GM18951 (cell line): ENCODE measurements around the gene IGFBP1.
"Not testable (repeated sequence)": the region's sequence is repeated elsewhere in the genome, so short reads cannot be mapped to it uniquely, and the experiment has no call there.

Source experiments
- POLR2A ChIP-seq: IDR thresholded peaks from 4 replicates; pipeline ENCODE4 v1.6.1; 2011; ENCODE audit warnings: mild to moderate bottlenecking; ENCODE audit not compliant: insufficient read length, insufficient read depth; ENCODE audit errors: extremely low read depth
- in situ Hi-C: fragments of 300-500 bp; cut with MboI; formaldehyde crosslinking; loops from one replicate; pipeline ENCODE4 v1.12.0; 2022; ENCODE audit warnings: low sequenced_read_pairs, mixed read lengths, inconsistent platforms; ENCODE audit not compliant: unreplicated experiment

IGFBP1 gene

GRCh38 chr7:45939574-45939973 lies 51.3 kb downstream of the IGFBP1 start:
- in situ Hi-C loops = no loop called here
- no peak for TF ChIP-seq POLR2A

GRCh38 chr7:45940237-45940781 lies 52.0 kb downstream of the IGFBP1 start:
- in situ Hi-C loops = not testable (repeated sequence)

- no peak for TF ChIP-seq POLR2A
- in situ Hi-C loops = no loop called here
These were observed 52.7 kb downstream of the IGFBP1 start for GRCh38 chr7:45940939-45941338.
